Gastroesophageal sphincter (tissue), 4 donors: ENCODE results near the gene RDH12. TPM values are rescaled to one million over a fixed set of nuclear protein-coding genes. Genes with fewer than 3 reads are reported as not detected.
A peak's percentile ranks its signal among the peaks of the same experiment; 100 is the strongest.

Experiments used
- ATAC-seq: fragments of 150-250 bp; one replicate; pipeline ENCODE4 v1.9.1; 2016; ENCODE audit warnings: mild to moderate bottlenecking, moderate library complexity
- H3K27ac ChIP-seq, 4 donors: fragments of 200-600 bp; sonication (generic) in 3 of 4; 1 replicate in 3 of 4; 2 replicates in 1 of 4; pipeline ENCODE4 v1.5.1; 2016 to 2019
- H3K27me3 ChIP-seq: fragments of 200-600 bp; sonication (generic); one replicate; pipeline ENCODE4 v1.5.1; 2019
- H3K36me3 ChIP-seq, 2 donors: fragments of 200-600 bp; sonication (generic); one replicate each; pipeline ENCODE4 v1.5.1; 2019; ENCODE audit warnings: control low read depth in 1 of 2
- H3K4me1 ChIP-seq, 3 donors: fragments of 200-600 bp; sonication (generic); 1 replicate in 2 of 3; 2 replicates in 1 of 3; pipeline ENCODE4 v1.5.1; 2016 to 2019; ENCODE audit warnings: control low read depth in 2 of 3
- H3K4me3 ChIP-seq, 2 donors: fragments of 200-600 bp; sonication (generic); one replicate each; pipeline ENCODE4 v1.5.1; 2019; ENCODE audit warnings: mild to moderate bottlenecking in 1 of 2, moderate library complexity in 1 of 2
- H3K9me3 ChIP-seq, 3 donors: fragments of 200-600 bp; sonication (generic); one replicate each; pipeline ENCODE4 v1.5.1; 2017 to 2019; ENCODE audit warnings: control low read depth in 2 of 3
- CTCF ChIP-seq, 4 experiments: fragments of 200-600 bp in 2 of 4; fragments of 450-650 bp in 2 of 4; sonication (generic) in 1 of 4; IDR thresholded peaks; one replicate each; pipeline ENCODE4 v1.5.1; 2017 to 2019; ENCODE audit warnings: antibody characterized with exemption in 4 of 4, mild to moderate bottlenecking in 2 of 4, moderate library complexity in 2 of 4
- EP300 ChIP-seq: sonication (generic); formaldehyde crosslinking; IDR thresholded peaks from one replicate; pipeline ENCODE4 v1.6.1; 2017; ENCODE audit warnings: antibody characterized with exemption, mild to moderate bottlenecking
- POLR2A ChIP-seq, 2 donors: fragments of 450-650 bp; IDR thresholded peaks; one replicate each; pipeline ENCODE4 v1.6.1; 2017; ENCODE audit warnings: antibody characterized with exemption in 2 of 2, mild to moderate bottlenecking in 2 of 2, moderate library complexity in 1 of 2
- POLR2AphosphoS5 ChIP-seq: sonication (generic); formaldehyde crosslinking; IDR thresholded peaks from one replicate; pipeline ENCODE4 v1.6.1; 2017; ENCODE audit warnings: antibody characterized with exemption
- whole genome bisulfite sequencing, 2 donors: methylation state at CpG; one replicate each; pipeline ENCODE4 v1.1.5; 2018; ENCODE audit warnings: low coverage in 1 of 2; 5-methylcytosine and 5-hydroxymethylcytosine counted together
- total RNA-seq, 4 donors: library from RNA; depleted of rRNA; stranded (reverse); fragments of >200 nt; gene quantifications; one replicate each; pipeline ENCODE4 v1.1.0, GENCODE V29; 2016

The RDH12 gene
- total RNA-seq, 4 donors from 2014 or later, result 0.20 TPM; not detected in 3

- Histone ChIP-seq H3K36me3 (no peaks in the 10 kb centered on the region), H3K9me3 (no peaks in the 10 kb centered on the region), H3K4me1 (no peaks in the 10 kb centered on the region), H3K27ac (no peak overlapping the region), H3K27me3 (no peaks in the 10 kb centered on the region), H3K4me3 (no peak overlapping the region)
- TF ChIP-seq CTCF (IDR thresholded peaks at IDR 0.05) (no peak), POLR2AphosphoS5 (no peak), POLR2A (IDR thresholded peaks at IDR 0.05) (no peak), EP300 (no peak)
- ATAC-seq, result no peak
- WGBS, 2 donors, result 81 to 84% methylated on average over 3 of the region's 4 CpGs
Measured at GRCh38 chr14:67736771-67737170, 35.1 kb downstream of the RDH12 start.

DNA sequence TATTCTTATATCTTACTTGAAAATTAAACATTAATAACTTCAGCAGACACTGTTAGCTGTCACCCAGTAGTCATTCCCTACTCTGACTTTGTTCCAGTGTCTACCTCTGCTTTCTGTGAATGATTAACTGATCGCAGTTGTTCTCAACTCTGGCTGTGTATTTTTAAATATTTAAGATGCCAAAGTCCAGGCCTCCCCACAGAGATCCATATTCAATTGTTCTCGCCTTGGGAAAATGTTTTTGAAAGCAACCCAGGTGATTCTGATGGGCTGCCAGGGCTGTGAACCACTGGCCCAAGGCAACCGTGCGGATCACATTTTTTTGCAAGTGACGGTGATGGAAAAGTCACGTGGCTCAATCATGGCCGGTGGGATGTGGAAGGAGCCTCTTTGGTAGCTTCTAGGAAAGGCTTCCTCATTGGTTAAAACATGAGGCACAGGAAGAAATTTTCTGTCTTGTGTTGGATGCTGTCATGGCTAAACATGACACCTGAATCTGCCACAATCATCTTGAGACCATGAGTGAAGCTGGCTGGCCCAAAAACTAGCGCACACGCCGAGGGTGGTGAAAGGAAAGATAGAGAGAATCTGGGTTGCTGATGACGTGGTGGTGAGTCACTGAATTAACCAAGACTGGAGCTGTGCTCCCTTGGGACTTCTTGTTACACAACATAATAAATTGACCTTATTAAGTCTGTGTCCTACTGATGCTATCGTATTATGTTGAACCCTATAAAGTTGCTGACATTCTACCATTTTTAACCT is 37.2 kb downstream of the RDH12 start:
- H3K4me3 ChIP-seq, result no peak overlapping the region
- H3K36me3 ChIP-seq, result no peaks in the 10 kb centered on the region
- H3K9me3 ChIP-seq, result no peaks in the 10 kb centered on the region
- TF ChIP-seq CTCF (IDR thresholded peaks at IDR 0.05) (no peak), EP300 (no peak), POLR2AphosphoS5 (peak; percentile 39)
- no peaks in the 10 kb centered on the region for H3K4me1 ChIP-seq
- 57 to 58% methylated on average over 6 to 11 of the region's 12 CpGs for WGBS, 2 donors
- peak; percentile 93 for ATAC-seq
- no peaks in the 10 kb centered on the region for H3K27me3 ChIP-seq
- no peak overlapping the region for H3K27ac ChIP-seq

DNA sequence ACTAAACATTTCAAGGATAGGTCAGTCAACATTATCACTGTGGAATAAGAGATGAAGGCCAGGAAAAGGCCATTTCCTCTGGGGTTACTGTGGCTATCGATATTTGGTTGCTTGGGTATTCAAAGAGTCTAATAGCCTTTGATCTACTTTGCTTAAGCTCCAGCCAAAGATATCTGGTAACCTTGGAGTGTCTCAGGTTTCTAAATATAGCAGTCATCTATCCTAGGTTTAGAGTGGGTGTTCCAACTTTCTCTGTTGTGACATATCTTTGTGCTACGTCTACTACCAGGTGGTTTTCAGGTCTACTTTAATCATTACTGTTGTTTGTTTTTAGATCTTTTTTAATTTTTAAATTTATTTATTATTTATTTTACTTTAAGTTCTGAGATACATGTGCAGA is 42.4 kb downstream of the RDH12 start:
- Histone ChIP-seq H3K9me3 (no peaks in the 10 kb centered on the region), H3K27me3 (no peaks in the 10 kb centered on the region), H3K4me3 (no peak overlapping the region), H3K27ac (no peak overlapping the region), H3K36me3 (peaks cover 0 to 33% of the 10 kb centered on the region in 2 donors), H3K4me1 (no peaks in the 10 kb centered on the region)
- no peak for ATAC-seq
- TF ChIP-seq EP300 (no peak), CTCF (IDR thresholded peaks at IDR 0.05) (no peak), POLR2AphosphoS5 (no peak), POLR2A (IDR thresholded peaks at IDR 0.05) (no peak)
- 55 to 64% methylated on average over 2 of the region's 2 CpGs for WGBS, 2 donors

DNA sequence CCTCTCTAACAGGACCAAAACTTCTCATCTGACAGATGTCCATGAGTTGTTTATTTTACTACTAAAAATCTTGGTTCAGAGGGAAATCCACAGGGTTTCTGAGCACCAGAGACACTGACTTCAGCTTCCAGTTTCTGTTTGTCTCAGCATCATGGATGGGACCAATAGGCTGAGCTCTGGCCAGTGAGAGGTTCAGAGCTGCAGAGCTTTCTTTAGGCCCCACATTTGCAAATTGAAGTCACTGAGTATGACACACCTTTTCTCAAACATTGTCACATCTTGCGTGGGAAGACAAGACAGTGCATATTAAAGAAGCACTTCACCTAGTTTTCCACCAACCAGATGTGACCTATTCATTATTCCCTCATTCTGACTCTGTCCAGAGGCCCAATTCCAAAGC is 45.2 kb downstream of the RDH12 start:
- H3K4me1 ChIP-seq, result peaks cover 0 to 12% (median 0%) of the 10 kb centered on the region in 3 donors
- WGBS, 2 donors, result 83 to 100% methylated on average over 1 of the region's 1 CpG
- no peaks in the 10 kb centered on the region for H3K27me3 ChIP-seq
- ATAC-seq, result no peak
- peaks cover 0 to 62% of the 10 kb centered on the region in 2 donors for H3K36me3 ChIP-seq
- no peak overlapping the region for H3K4me3 ChIP-seq
- H3K9me3 ChIP-seq, result no peaks in the 10 kb centered on the region
- TF ChIP-seq POLR2A (IDR thresholded peaks at IDR 0.05) (no peak), POLR2AphosphoS5 (no peak), EP300 (no peak), CTCF (IDR thresholded peaks at IDR 0.05) (no peak)
- no peak overlapping the region for H3K27ac ChIP-seq

GRCh38 chr14:67748312-67748711 is 46.6 kb downstream of the RDH12 start:
- Histone ChIP-seq H3K27me3 (no peaks in the 10 kb centered on the region), H3K27ac (no peak overlapping the region), H3K9me3 (no peaks in the 10 kb centered on the region), H3K4me1 (peaks cover 0 to 12% (median 0%) of the 10 kb centered on the region in 3 donors), H3K36me3 (peaks cover 0 to 75% of the 10 kb centered on the region in 2 donors), H3K4me3 (no peak overlapping the region)
- no peak for TF ChIP-seq EP300
- no peak for TF ChIP-seq POLR2AphosphoS5
- ATAC-seq, result no peak
- 84 to 92% methylated on average over 2 to 4 of the region's 10 CpGs for WGBS, 2 donors
